Osteocyte (in vitro differentiated cells): Measurements from ENCODE around the gene GH1. TPM values are rescaled to one million over a fixed set of nuclear protein-coding genes. Genes with fewer than 3 reads are reported as not detected.

Experiments used
- DNase-seq: peaks from one replicate; pipeline ENCODE4 v3.0.0; 2021; ENCODE audit warnings: mixed read lengths; ENCODE audit not compliant: unreplicated experiment; ENCODE audit errors: extremely low spot score
- H3K27ac Mint-ChIP-seq: one replicate; pipeline ENCODE4 v1.8.0; 2021; ENCODE audit warnings: mild to moderate bottlenecking, mixed read lengths; ENCODE audit not compliant: unreplicated experiment
- H3K27me3 Mint-ChIP-seq: one replicate; pipeline ENCODE4 v1.8.0; 2021; ENCODE audit warnings: mixed read lengths; ENCODE audit not compliant: unreplicated experiment
- H3K36me3 Mint-ChIP-seq: one replicate; pipeline ENCODE4 v1.8.0; 2021; ENCODE audit warnings: mixed read lengths; ENCODE audit not compliant: unreplicated experiment
- H3K4me1 Mint-ChIP-seq: one replicate; pipeline ENCODE4 v1.8.0; 2021; ENCODE audit warnings: mixed read lengths; ENCODE audit not compliant: unreplicated experiment
- H3K4me3 Mint-ChIP-seq: one replicate; pipeline ENCODE4 v1.8.0; 2021; ENCODE audit warnings: mild to moderate bottlenecking, moderate library complexity, mixed read lengths; ENCODE audit not compliant: unreplicated experiment
- H3K9me3 Mint-ChIP-seq: one replicate; pipeline ENCODE4 v1.8.0; 2021; ENCODE audit warnings: mixed read lengths; ENCODE audit not compliant: unreplicated experiment
- CTCF ChIP-seq: fragments of 200-600 bp; sonication (generic); IDR thresholded peaks from 2 replicates; pipeline ENCODE4 v1.5.0; 2021; ENCODE audit warnings: antibody characterized with exemption, mild to moderate bottlenecking, moderate library complexity
- total RNA-seq: library from RNA; stranded (reverse); gene quantifications from 2 replicates; pipeline ENCODE4 v1.2.1, GENCODE V29; 2021

GH1 gene
- total RNA-seq, 1 donor from 2014 or later: not detected

- Mint-ChIP-seq H3K9me3 (no peaks in the 10 kb centered on the region), H3K27me3 (peaks cover 8% of the 10 kb centered on the region), H3K4me3 (no peak overlapping the region), H3K27ac (no peak overlapping the region), H3K36me3 (no peaks in the 10 kb centered on the region), H3K4me1 (no peaks in the 10 kb centered on the region)
- TF ChIP-seq CTCF: no peak
- no peak for DNase-seq
Measured at GRCh38 chr17:63961355-63962212, 42.9 kb upstream of the GH1 start.

- Mint-ChIP-seq H3K27ac (no peak overlapping the region), H3K36me3 (no peaks in the 10 kb centered on the region), H3K4me1 (no peaks in the 10 kb centered on the region), H3K4me3 (no peak overlapping the region), H3K9me3 (no peaks in the 10 kb centered on the region), H3K27me3 (peaks cover 10% of the 10 kb centered on the region)
- DNase-seq: no peak
- no peak for TF ChIP-seq CTCF
Measured at GRCh38 chr17:63960430-63960829, 41.8 kb upstream of the GH1 start.

GRCh38 chr17:63960006-63960405 lies 41.4 kb upstream of the GH1 start:
- Mint-ChIP-seq H3K4me1 (no peaks in the 10 kb centered on the region), H3K27ac (no peak overlapping the region), H3K36me3 (no peaks in the 10 kb centered on the region), H3K9me3 (no peaks in the 10 kb centered on the region), H3K27me3 (peaks cover 10% of the 10 kb centered on the region), H3K4me3 (no peak overlapping the region)
- DNase-seq: no peak
- TF ChIP-seq CTCF: no peak

- Mint-ChIP-seq H3K4me1 (no peaks in the 10 kb centered on the region), H3K27me3 (peaks cover 12% of the 10 kb centered on the region), H3K4me3 (no peak overlapping the region), H3K27ac (no peak overlapping the region), H3K9me3 (no peaks in the 10 kb centered on the region), H3K36me3 (no peaks in the 10 kb centered on the region)
- DNase-seq: no peak
- no peak for TF ChIP-seq CTCF
Measured at GRCh38 chr17:63956296-63956920, 37.8 kb upstream of the GH1 start.

- Mint-ChIP-seq H3K9me3 (no peaks in the 10 kb centered on the region), H3K36me3 (no peaks in the 10 kb centered on the region), H3K4me1 (no peaks in the 10 kb centered on the region), H3K27ac (no peak overlapping the region), H3K27me3 (peaks cover 16% of the 10 kb centered on the region), H3K4me3 (no peak overlapping the region)
- DNase-seq: no peak
- no peak for TF ChIP-seq CTCF
Measured at GRCh38 chr17:63955791-63956190, 37.2 kb upstream of the GH1 start.
